Hematopoietic multipotent progenitor cell treated with erythropoietin and hydrocortisone succinate and interleukin-3 and kit ligand, for 8 days (in vitro differentiated cells): ENCODE measurements around the gene TRIM54.

Source experiments
- DNase-seq: peaks from one replicate; pipeline ENCODE4 v3.0.0-alpha.2; 2015

Gene TRIM54

GRCh38 chr2:27281855-27282559, at the start of gene TRIM54:
TSS of gene TRIM54 (plus strand) at chr2:27282429. CDS start at chr2:27282732, 303 bp downstream.
- no peak for DNase-seq

GRCh38 chr2:27233341-27233740, 48.9 kb upstream of the TRIM54 start:
- DNase-seq, result no peak

GRCh38 chr2:27236136-27236535, 46.1 kb upstream of the TRIM54 start:
- DNase-seq, result no peak

GRCh38 chr2:27236626-27237025, 45.6 kb upstream of the TRIM54 start:
- no peak for DNase-seq

- no peak for DNase-seq
These were observed 44.8 kb upstream of the TRIM54 start for GRCh38 chr2:27237341-27237945.

- no peak for DNase-seq
These were observed 43.3 kb upstream of the TRIM54 start for GRCh38 chr2:27238976-27239375.

- no peak for DNase-seq
These were observed 41.8 kb upstream of the TRIM54 start for GRCh38 chr2:27240406-27240805.

- DNase-seq, result peak; percentile 22
These were observed 40.2 kb upstream of the TRIM54 start for GRCh38 chr2:27241761-27242613.

- DNase-seq, result no peak
These were observed 39.6 kb upstream of the TRIM54 start for GRCh38 chr2:27242614-27242951.

- DNase-seq, result no peak
These were observed 38.7 kb upstream of the TRIM54 start for GRCh38 chr2:27243391-27244130.

- no peak for DNase-seq
These were observed 37.1 kb upstream of the TRIM54 start for GRCh38 chr2:27245116-27245515.

GRCh38 chr2:27245626-27246025, 36.6 kb upstream of the TRIM54 start:
- DNase-seq, result no peak

- no peak for DNase-seq
These were observed 34.3 kb upstream of the TRIM54 start for GRCh38 chr2:27247893-27248292.

GRCh38 chr2:27249159-27249890, 32.9 kb upstream of the TRIM54 start:
- DNase-seq, result no peak

GRCh38 chr2:27249891-27250651, 32.2 kb upstream of the TRIM54 start:
- peak; percentile 65 for DNase-seq

GRCh38 chr2:27250652-27251379, 31.4 kb upstream of the TRIM54 start:
- DNase-seq, result no peak

- DNase-seq, result no peak
These were observed 30.5 kb upstream of the TRIM54 start for GRCh38 chr2:27251766-27252165.

- DNase-seq, result no peak
These were observed 27.0 kb upstream of the TRIM54 start for GRCh38 chr2:27255187-27255586.

GRCh38 chr2:27255660-27256059, 26.6 kb upstream of the TRIM54 start:
- no peak for DNase-seq

GRCh38 chr2:27256855-27257454, 25.3 kb upstream of the TRIM54 start:
- DNase-seq, result no peak

GRCh38 chr2:27258051-27258450, 24.2 kb upstream of the TRIM54 start:
- DNase-seq, result no peak
